Activated CD4-positive, CD25-positive, alpha-beta regulatory T cell treated with anti-CD3 and anti-CD28 coated beads, Interleukin-2, amount 50 U/mL, for 16 hours (primary cell): ENCODE data around the gene STARD8.
"Not testable (repeated sequence)": the region's sequence is repeated elsewhere in the genome, so short reads cannot be mapped to it uniquely, and the experiment has no call there.

Experiments used
- DNase-seq: peaks from one replicate; pipeline ENCODE4 v3.0.0-alpha.2; 2020; ENCODE audit warnings: low read depth, low spot score

STARD8 gene

DNA sequence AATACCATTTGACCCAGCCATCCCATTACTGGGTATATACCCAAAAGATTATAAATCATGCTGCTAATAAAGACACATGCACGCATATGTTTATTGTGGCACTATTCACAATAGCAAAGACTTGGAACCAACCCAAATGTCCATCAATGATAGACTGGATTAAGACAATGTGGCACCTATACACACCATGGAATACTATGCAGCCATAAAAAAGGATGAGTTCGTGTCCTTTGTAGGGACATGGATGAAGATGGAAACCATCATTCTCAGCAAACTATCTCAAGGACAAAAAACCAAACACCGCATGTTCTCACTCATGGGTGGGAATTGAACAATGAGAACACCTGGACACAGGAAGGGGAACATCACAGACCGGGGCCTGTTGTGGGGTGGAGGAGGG lies 9.0 kb downstream of the STARD8 start:
- DNase-seq = not testable (repeated sequence)

DNA sequence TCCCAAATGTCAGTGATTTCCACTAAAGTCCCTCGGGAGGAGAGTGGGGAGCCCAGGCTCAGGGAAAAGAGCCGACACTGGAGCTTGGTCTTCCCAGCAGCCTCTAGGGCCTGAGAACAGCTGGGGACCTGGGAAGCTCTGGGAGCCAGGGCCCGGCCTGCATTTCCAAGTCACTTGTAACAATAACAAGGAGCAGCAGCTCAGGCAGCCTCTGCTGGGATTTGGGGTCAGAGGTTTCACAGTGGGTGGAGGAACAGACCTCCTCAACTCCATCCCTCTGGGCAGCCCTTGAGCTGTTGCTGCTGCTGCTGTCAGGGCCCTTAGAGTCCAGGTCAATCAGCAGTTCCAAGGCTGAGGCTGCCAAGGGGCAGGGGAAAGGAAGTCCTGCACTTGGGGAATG lies 11.1 kb downstream of the STARD8 start:
- no peak for DNase-seq

DNA sequence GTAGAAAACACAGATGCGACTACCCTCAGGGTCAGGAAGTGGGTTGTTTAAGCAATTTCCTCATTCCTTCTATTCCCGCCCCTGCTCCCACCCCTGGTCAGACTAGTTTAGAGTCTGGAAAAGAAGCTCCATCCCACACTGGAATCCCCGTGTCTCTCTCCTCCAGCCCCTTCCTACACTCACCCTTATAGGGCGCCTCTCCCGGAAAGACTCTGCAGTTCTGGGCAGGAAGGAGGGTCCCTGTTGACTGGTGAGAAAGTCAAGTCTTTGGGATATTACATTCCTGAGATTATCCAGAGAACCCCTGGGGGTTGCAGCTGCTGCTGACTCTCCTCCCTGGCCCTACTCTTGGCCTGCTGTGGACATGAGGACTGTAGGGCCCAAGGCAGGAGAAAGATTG lies 11.9 kb downstream of the STARD8 start:
- DNase-seq = no peak

DNA sequence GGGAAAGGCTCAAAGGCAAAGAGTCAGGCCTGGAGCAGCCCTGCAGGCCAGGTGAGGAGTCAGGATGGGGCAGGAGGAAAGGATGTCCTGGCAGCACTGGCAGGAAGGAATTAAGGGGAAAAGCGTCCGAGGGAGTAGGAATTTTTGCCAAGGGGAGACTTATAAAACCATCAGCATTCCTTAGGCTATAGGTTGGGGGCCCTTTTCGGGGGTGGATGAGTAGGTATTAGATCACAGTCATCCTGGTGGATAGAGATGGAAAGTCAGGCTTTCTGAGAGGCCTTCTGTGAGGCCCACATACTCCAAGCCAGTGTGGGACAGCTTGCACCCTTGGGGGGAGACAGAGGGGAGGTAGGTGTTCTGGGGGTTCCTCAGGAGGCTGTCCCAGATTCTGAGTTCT lies 12.3 kb downstream of the STARD8 start:
- no peak for DNase-seq

DNA sequence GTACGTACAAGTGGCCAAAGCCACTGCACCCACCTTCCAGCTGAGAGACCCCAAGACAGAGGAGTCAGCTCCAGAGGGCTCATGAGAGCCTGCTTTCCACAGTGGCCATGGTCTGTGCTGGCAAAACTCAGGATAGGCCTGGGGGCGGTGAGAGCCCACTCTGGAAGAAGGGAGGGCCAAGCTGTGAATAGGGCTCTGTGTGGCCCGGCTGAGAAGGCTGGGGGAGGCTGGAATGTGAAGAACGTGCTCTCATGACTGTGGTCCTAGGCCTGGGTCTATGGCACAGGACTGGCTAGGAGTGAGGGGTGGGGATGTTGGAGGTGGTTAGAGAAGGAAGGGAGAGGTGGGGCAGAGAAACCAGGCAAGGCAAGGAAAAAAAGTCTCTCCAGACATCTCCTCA lies 13.3 kb downstream of the STARD8 start:
- DNase-seq = no peak

DNA sequence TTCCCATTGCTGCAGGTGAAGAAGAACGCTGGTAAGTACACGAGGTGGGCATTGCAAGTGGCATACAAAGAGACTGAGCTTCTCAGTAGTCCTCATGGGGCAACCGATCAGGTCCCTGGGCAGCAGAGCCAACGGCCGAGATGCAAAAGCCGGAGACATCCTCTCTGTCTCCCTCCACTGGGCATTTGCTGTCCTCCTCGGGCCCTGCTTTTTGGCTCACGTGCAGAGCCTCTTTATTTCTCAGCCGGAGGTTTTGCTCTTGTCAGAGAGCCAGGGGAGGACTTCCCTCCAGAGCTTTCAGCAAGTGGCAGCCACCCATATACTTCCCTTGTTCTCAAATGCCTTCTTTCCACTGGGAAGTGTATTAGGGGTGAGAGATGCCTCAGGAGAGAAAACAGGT lies 18.0 kb downstream of the STARD8 start:
- no peak for DNase-seq

DNA sequence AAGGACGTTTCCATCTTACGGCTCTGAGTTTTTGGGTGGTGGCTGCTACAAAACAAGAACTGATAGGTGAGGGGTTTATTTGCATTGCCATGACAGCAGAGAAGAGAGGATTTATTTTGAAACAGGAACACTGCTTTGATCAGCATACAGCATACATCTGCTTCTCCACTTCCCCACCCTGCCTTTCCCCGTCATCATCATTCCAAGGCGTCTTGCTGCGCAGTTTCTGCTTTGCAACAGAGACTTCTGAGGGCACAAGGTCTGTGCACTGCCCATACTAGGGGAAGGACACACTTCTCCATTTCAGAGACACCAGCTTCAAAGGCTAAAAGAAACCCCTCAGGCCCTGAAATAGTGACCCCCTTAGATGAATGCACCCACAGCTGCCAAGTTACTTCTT lies 19.1 kb downstream of the STARD8 start:
- no peak for DNase-seq

DNA sequence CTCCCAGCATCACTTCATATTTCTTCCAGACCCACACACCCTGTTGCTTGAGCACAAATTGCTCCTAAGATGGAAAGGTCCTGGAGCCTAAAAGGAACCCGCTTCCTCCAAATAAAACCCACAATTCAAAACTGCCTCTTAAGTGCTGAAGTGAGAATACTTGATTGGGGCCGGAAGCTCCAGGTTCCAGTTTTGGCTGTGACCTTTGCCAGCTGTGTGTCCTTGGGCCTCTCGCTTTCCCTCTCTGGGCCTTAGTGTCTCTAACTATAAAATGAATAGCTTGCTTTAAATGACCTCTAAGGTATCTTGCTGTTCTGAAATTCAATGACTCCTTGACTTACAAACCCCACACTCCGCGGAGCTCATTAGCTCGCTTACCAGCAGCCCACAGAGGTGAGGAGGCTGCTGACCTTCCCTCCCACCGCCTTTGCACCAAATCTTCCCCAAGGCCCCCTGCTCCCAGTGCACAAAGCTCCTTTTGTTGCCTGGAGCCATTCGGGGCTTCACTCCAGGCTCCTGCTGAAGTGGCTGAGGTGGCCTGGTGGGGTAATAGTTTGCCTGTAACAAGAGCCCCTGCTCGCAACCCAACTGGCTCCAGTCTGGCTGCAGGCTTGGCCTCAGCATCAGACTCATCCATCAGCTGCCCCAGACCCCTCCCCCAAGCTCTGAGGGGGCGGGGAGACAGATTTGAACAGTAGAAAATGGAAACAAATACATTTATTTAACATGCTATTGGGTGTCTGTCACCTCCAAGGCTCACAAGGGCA lies 21.8 kb downstream of the STARD8 start:
- DNase-seq = no peak

DNA sequence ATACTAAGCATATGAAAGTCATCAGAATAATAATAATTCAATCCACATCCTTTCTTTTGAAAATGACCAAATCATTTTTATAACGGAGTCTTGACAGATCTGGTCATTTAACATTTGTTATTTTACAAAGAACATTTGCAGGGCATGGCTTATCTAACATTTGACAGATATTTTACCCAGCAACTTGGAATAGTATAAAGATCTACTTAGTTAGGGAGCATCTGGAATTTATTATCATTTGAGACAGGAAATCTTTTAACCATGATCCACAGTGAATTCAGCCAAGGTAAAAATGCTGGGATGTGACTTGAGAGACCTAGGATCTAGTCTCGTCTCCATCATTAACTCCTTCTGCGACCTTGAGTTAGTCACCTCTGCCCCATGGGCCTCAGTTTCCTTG lies 22.4 kb downstream of the STARD8 start:
- DNase-seq = no peak

DNA sequence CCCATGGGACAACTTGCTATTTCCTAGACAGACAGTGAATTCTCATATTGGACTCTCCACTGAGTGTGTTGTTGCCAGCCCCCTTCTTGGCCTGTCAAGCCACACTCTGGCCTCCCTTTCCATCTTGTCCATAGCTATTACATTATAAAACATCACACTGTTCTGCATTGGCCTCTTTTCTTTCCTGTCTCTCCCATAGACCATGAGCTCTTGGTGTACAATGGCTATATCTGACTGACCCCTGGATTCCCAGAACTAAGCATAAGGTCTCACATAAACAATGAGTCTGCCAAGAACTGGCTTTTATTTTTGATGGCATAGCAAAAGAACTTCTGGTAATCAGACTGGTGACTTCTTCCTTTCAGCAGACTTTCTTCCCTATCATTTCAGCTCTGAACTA lies 23.8 kb downstream of the STARD8 start:
- DNase-seq = no peak

DNA sequence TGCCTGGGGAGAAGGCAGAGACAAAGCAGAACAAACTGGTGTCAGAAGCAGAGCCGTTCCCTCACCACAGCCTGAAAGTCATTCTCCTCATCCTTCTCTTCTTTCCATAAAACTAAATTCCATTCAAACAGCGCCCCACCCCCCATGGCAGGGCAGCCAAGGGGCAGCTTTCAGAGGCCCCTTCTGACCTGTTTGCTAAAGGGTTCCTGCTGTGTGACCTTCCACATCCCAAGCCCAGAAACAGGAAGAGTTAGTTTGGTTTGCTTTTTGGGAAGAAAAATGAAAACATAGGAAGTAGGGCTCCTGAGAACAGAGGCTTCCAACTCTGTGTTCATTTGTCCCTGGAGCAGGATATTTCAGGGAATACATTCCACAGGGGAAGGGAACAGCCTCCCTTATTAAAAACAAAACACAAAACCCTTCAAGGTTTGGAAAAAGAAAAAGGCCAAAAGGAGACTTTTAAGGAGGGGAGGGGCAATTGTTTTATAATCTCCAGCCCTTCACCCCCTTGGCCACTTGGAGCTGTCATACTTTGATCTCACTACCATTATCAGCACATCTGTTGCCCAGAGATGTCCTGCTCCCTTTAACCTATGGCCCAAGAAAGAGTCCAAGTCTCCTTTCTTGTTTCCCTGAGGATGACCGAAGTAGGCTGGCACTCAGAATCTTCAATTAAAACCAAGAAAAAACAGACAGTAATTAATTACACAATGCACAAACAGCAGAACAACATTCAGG lies 25.3 kb downstream of the STARD8 start:
- no peak for DNase-seq

DNA sequence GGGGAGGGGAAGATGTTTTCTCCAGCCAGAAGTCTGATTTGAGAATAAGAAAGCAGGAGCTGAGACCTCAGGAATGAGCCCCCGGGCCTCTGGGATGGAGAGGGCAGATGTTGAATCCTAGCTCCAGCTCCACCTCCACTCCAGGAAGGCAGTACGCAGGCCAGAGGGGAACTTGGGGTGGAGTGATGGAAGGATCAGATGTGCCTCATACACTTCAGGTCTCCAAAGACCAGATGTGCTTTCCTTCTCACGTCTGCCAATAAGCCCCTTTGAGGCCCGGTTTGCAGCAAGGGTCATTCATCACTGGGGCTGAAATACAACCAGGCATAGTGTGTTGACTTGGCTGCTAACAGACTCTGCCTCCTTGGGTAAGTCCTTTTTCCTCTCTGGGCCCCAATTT lies 28.1 kb downstream of the STARD8 start:
- no peak for DNase-seq

DNA sequence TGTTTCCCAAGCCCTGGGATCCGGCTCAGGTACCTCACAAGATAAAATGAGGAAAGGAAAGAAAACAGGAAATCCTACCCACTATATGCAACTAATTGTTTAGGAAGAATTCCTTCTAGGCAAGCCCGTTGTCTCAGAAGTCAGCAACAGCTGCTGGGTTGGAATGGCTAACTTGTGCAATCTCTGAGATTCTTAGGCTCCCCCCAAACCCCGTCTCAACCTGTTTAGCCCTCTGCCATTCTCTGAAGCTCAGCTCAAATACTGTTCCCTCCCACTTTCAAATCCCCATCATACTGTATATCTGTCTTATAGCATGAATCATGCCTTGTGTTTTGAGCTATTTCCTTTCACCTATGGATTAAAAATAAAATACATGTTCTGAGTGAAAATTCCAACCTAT lies 28.9 kb downstream of the STARD8 start:
- no peak for DNase-seq

DNA sequence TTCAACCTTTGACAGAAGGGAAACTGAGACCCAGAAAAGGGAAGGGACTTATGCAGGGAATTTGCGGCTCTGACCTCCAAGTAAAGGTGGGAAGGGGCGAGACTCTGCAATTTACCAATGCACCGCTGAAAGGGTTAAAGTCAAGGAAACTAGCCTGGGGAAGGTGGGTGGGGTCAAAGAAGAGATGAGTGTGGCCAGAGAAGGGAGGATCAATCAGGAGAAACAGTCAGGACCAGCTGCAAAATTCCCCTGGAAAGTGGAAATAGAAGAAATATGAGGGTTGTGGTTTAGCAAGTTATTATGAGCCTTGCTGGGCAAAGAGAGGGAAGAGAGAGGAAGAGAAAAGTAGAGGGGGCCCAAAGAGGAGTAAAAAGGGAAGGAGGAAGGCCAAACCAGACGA lies 30.5 kb downstream of the STARD8 start:
- no peak for DNase-seq

DNA sequence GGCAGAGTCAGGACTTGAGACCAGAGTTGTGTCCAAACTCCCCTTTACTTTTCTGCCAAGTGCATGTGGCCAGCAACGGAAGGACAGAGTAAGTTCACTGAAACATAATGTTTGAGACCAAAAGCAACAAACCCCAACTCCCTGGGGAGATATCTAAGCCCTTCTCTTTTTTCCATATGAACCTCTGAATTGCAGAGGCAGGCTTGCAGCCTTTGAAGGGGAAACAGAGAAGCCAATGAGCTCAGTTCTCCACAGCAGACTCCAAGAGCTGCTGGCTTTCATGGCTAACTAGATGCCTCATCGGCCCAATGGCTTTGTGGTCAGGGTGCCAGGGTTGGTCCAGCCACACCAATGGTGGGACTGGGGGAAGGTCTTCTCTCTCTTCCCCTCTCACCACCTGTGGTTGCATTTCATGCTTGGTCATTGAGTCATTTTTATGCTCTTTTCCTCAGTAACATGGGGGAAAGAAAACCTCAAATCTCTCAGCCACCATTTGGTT lies 34.0 kb downstream of the STARD8 start:
- no peak for DNase-seq

DNA sequence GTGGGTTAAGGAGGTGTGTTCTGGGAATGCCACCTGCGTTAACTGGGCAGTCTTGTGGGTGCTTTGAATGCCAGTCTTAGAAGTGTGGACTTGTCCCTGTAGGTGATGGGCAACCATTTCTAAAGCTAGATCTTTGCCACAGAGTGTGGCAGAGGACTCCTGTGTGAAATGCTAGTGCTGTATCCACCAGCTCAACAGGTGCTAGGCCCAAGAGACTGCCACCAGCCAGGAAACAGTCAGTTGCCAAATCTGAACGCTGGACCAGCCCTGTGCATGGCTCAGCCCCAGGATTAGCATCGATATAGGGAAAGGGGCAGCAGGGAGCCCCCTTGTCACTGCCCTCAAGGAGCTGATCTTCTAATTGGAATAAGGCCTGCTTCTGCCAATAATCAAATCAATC lies 35.3 kb downstream of the STARD8 start:
- DNase-seq = no peak

DNA sequence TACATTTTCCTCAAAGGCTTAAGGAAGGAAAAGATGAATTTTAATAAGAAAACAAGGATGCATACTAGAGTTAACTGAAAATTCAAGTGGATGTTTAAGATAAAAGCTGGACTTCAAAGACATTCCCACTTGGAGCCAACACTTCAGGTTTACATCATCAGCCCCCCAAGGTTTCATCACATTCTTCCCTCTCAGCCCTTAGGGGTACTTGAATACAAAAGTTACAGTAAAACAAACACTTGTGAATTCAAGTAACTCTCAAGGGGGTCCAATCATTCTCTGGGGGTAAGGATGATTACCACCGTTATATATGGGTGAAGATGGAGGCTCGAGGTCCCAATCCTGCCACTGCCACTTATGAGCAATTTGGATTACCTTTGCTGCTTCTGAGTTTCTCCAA lies 36.1 kb downstream of the STARD8 start:
- no peak for DNase-seq

DNA sequence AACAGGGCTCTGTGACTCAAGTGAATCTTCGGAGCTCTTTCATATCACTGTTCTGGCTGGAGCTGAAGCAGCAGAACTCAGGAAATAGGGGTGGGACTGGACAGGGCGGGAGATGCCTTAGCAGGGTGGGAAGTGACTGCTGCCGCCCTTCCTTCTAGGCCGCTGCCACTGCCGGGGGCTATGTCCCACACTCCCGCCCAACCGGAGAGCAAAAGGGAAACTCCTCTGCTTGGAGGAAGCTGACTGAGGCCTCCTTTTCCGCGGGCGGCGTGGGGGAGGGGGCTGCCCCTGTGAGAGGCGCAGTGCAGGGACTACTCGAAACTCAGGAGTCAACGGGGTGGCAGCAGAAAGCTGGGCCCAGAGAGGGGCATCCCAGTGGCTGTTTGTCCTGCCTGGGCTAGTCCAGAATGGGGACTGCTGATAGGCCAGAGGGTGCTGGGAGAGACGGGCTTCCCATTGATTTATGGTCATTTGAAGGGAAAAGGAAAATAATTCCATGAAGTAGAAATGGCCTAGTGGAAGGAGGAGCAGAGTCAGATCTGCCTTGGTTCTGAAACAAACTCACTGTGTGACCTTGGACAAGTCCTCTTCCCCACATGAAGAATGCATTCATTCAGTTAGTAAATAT lies 36.9 kb downstream of the STARD8 start:
- no peak for DNase-seq

DNA sequence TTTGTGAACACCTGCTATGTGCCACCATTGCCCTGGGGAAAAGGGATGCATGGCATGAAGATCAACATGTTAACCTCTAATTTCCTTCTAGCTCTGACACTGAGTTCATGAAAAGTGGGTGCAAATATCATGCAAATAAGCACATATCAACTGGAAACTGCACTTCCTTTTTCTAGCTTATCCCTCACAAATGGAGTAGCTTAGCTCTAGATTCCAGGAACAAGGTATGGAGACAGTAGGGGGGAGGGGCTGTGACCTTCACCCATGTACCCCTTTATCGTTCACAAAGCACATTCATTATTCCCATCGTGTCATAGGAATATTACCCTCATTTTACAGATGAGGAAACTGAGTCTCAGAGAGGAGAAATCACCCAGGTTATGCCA lies 37.4 kb downstream of the STARD8 start:
- no peak for DNase-seq

DNA sequence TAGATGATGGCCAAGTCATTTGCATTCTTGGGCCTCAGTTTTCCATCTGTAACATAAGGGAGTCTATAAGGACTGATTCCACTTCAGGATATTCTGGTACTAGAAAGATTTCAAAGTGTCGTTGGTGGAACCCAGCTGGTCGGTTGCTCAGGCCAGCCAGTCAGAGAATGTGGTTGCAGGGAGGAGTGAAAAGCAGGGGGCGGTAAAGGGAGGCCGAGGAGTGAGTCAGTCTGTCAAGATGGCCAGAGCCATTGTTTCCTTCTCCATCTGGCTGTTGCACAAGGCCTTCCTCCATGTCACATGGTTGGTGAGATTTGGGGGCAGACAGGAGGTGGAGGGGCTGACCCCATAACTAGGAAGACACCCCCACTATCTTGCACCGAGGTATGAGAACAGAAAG lies 38.2 kb downstream of the STARD8 start:
- no peak for DNase-seq

DNA sequence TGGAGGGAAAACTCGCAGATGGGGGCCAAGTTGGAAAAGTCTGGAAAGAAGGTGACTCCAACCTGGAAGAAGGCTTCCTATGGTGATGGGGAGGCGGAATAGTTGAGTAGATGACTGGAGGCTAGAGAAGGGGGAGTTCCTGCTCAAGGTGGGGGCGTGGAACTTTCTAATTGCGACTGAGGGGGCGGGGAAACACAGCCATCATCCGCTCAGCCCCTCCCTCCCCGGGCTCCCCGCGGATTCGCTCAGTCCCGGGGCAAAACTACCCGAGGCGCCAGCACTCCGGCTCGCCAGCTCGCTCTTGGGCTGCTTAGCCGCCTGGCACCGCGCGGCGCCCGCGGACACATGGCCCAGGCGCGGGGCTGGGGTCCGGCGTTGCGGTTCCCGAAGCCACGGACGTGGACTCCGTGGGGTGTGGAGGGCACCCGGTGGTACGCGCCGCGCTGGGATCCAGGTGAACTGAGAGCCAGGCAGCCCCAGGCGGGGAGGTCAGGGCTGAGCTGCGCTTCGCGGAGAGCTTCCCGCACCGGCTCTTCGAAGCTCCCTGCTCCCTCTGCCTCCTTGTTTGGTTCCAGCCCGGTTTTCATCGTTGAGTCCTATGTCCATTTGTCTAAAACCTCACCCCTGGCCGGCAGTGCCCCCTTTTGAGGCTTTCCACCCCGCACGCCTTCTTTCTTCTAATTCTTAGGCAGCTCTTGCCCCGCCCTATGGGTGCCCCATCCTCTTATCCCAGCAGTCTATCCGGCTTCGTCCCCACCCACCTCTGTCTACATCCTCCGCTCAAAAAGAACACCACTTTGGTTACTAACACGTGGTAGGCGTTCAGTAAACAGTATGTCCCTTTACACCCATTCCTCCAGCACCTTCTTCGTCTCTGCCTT lies 38.9 kb downstream of the STARD8 start:
- no peak for DNase-seq

DNA sequence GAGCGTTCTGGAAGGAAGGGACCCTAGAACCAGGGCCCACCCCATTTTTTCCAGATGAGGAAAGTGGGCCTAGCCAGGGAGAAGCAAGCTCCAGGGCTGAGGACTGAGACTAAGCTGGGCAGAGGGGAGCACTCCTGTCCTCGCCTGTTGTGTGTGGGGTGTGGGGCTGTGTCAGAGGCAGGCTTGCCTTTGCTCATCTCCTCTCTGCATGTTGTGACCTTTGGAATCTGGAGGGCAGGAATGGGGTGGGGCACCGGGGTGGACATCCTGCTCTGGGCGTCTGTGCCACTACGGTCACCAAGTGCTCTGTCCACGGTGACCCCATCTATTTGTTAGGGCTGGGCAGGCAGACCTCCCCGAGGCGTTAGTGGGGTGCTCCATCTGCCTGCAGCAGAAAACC lies 41.5 kb downstream of the STARD8 start:
- not testable (repeated sequence) for DNase-seq
